ENCODE data around the gene AP3D1.
A peak's percentile ranks its signal among the peaks of the same experiment; 100 is the strongest.

The AP3D1 gene

GRCh38 chr19:2171349-2172145 is 20.2 kb upstream of the AP3D1 start:
- TF ChIP-seq CTCF (IDR thresholded peaks at IDR 0.05; ENCODE audit: poor library complexity, severe bottlenecking): no peak
- H3K27ac ChIP-seq (ENCODE audit: poor library complexity, severe bottlenecking): no peak overlapping the region
- no peaks in the 10 kb centered on the region for H3K27me3 ChIP-seq (ENCODE audit: insufficient read depth, poor library complexity, severe bottlenecking)
- ATAC-seq (ENCODE audit: low read depth) (no peak), DNase-seq (ENCODE audit: low spot score) (no peak)
- peaks cover 7% of the 10 kb centered on the region; the same call in 1 of the 2 replicates for H3K36me3 ChIP-seq (ENCODE audit: low read depth)
- no peak overlapping the region for H3K4me3 ChIP-seq (ENCODE audit: severe bottlenecking)
- peaks cover 31% of the 10 kb centered on the region for H3K4me1 ChIP-seq (ENCODE audit: insufficient read depth, poor library complexity, severe bottlenecking)
- H3K9me3 ChIP-seq (ENCODE audit: severe bottlenecking): no peaks in the 10 kb centered on the region

- no peak for TF ChIP-seq CTCF (IDR thresholded peaks at IDR 0.05; ENCODE audit: poor library complexity, severe bottlenecking)
- peaks cover 11% of the 10 kb centered on the region; the same call in 1 of the 2 replicates for H3K36me3 ChIP-seq (ENCODE audit: low read depth)
- no peak overlapping the region for H3K4me3 ChIP-seq (ENCODE audit: severe bottlenecking)
- DNase-seq (ENCODE audit: low spot score) (no peak), ATAC-seq (ENCODE audit: low read depth) (no peak)
- H3K27ac ChIP-seq (ENCODE audit: poor library complexity, severe bottlenecking): no peak overlapping the region
- no peaks in the 10 kb centered on the region for H3K27me3 ChIP-seq (ENCODE audit: insufficient read depth, poor library complexity, severe bottlenecking)
- H3K4me1 ChIP-seq (ENCODE audit: insufficient read depth, poor library complexity, severe bottlenecking): peaks cover 28% of the 10 kb centered on the region
- no peaks in the 10 kb centered on the region for H3K9me3 ChIP-seq (ENCODE audit: severe bottlenecking)
These were observed 19.6 kb upstream of the AP3D1 start for GRCh38 chr19:2170987-2171348.

- no peak for TF ChIP-seq CTCF (IDR thresholded peaks at IDR 0.05; ENCODE audit: poor library complexity, severe bottlenecking)
- Histone ChIP-seq H3K9me3 (ENCODE audit: severe bottlenecking) (no peaks in the 10 kb centered on the region), H3K36me3 (ENCODE audit: low read depth) (peaks cover 12% of the 10 kb centered on the region; the same call in 1 of the 2 replicates), H3K27me3 (ENCODE audit: insufficient read depth, poor library complexity, severe bottlenecking) (no peaks in the 10 kb centered on the region), H3K4me1 (ENCODE audit: insufficient read depth, poor library complexity, severe bottlenecking) (peaks cover 28% of the 10 kb centered on the region), H3K4me3 (ENCODE audit: severe bottlenecking) (no peak overlapping the region), H3K27ac (ENCODE audit: poor library complexity, severe bottlenecking) (no peak overlapping the region)
- ATAC-seq (ENCODE audit: low read depth) (no peak), DNase-seq (ENCODE audit: low spot score) (no peak)
These were observed 18.9 kb upstream of the AP3D1 start for GRCh38 chr19:2170219-2170618.

- H3K36me3 ChIP-seq (ENCODE audit: low read depth): peaks cover 12% of the 10 kb centered on the region; the same call in 1 of the 2 replicates
- H3K4me3 ChIP-seq (ENCODE audit: severe bottlenecking): no peak overlapping the region
- no peaks in the 10 kb centered on the region for H3K9me3 ChIP-seq (ENCODE audit: severe bottlenecking)
- no peaks in the 10 kb centered on the region for H3K27me3 ChIP-seq (ENCODE audit: insufficient read depth, poor library complexity, severe bottlenecking)
- TF ChIP-seq CTCF (IDR thresholded peaks at IDR 0.05; ENCODE audit: poor library complexity, severe bottlenecking): no peak
- peaks cover 28% of the 10 kb centered on the region for H3K4me1 ChIP-seq (ENCODE audit: insufficient read depth, poor library complexity, severe bottlenecking)
- H3K27ac ChIP-seq (ENCODE audit: poor library complexity, severe bottlenecking): peak overlapping the region; percentile 63
- ATAC-seq (ENCODE audit: low read depth) (peak; percentile 93), DNase-seq (ENCODE audit: low spot score) (peak; percentile 95)
These were observed 17.5 kb upstream of the AP3D1 start for GRCh38 chr19:2168619-2169424.
